GM12801 (cell line): ENCODE data around the gene NABP2.

ENCODE experiments used
- TF ChIP-seq, protein P1 (sequence below): IDR thresholded peaks from one replicate; pipeline ENCODE4 v1.5.1; 2011; ENCODE audit warnings: control low read depth; ENCODE audit not compliant: insufficient read length; ENCODE audit errors: extremely low read depth

NABP2 gene

DNA sequence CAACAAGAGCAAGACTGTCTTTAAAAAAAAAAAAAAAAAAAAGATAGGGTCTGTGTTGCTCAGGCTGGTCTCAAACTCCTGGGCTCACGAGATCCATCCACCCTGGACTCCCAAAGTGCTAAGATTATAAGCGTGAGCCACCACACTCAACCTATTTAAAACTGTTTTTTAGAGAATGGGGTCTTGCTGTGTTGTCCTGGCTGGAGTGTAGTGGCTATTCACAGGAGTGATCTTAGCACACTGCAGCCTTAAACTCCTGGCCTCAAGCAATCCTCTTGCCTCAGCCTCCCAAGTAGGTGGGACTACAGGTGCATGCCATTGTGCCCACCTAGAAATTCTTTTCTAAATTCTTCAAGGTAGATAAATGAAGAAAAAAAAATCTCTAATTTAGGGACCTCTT is 50.2 kb downstream of the NABP2 start:
- TF ChIP-seq, protein P1, sequence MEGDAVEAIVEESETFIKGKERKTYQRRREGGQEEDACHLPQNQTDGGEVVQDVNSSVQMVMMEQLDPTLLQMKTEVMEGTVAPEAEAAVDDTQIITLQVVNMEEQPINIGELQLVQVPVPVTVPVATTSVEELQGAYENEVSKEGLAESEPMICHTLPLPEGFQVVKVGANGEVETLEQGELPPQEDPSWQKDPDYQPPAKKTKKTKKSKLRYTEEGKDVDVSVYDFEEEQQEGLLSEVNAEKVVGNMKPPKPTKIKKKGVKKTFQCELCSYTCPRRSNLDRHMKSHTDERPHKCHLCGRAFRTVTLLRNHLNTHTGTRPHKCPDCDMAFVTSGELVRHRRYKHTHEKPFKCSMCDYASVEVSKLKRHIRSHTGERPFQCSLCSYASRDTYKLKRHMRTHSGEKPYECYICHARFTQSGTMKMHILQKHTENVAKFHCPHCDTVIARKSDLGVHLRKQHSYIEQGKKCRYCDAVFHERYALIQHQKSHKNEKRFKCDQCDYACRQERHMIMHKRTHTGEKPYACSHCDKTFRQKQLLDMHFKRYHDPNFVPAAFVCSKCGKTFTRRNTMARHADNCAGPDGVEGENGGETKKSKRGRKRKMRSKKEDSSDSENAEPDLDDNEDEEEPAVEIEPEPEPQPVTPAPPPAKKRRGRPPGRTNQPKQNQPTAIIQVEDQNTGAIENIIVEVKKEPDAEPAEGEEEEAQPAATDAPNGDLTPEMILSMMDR: no peak

DNA sequence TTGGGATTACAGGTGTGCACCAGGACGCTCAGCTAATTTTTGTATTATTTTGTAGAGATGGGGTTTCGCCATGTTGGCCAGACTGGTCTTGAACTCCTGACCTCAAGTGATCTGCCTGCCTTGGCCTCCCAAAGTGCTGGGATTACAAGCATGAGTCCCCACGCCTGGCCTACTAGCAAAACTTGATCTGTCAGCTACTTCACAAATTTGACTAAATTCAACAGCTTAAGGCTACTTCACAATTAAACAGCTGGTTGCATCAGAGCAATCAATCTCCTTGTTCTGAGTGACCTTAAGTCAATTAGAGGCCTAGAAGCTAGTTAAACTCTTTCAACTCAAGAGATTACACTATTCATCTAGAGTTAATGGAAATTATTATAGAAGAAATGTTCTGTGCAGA is 54.8 kb downstream of the NABP2 start:
- TF ChIP-seq, protein P1: no peak
